PC-9 (cell line): ENCODE measurements around the gene PLB1. TPM values are rescaled to one million over a fixed set of nuclear protein-coding genes. Genes with fewer than 3 reads are reported as not detected.

Experiments used
- BruUV-seq: library from RNA; stranded (reverse); fragments of 400-500 nt; replicated peaks from 2 replicates; lab custom pipeline; 2021; lab: Mats Ljungman, UMichigan
- CTCF ChIA-PET: fragments of 300-600 bp; sonication (Branson Sonifier 250); formaldehyde crosslinking; loops from one replicate; lab custom pipeline; 2022; ENCODE audit warnings: antibody characterized with exemption; lab: Charles Lee
- POLR2A ChIA-PET: fragments of 300-600 bp; sonication (Branson Sonifier 250); formaldehyde crosslinking; loops from one replicate; lab custom pipeline; 2022; ENCODE audit warnings: antibody characterized with exemption; ENCODE audit not compliant: unreplicated experiment; lab: Charles Lee
- DNase-seq, 2 experiments: peaks; one replicate each; pipeline versions ENCODE4 v3.0.0 to v3.0.0-alpha.2; 2015 to 2022; ENCODE audit warnings: mixed read lengths in 1 of 2
- H2AFZ ChIP-seq: fragments of 200-600 bp; sonication (generic); 2 replicates; pipeline ENCODE4 v1.8.1; 2017; ENCODE audit warnings: antibody characterized with exemption
- H3F3A ChIP-seq: fragments of 200-600 bp; sonication (generic); 2 replicates; pipeline ENCODE4 v1.8.1; 2017; ENCODE audit warnings: antibody characterized with exemption, mild to moderate bottlenecking, low read depth; ENCODE audit not compliant: insufficient read depth
- H3K27ac ChIP-seq: fragments of 200-600 bp; sonication (generic); 2 replicates; pipeline ENCODE4 v1.6.1; 2016; ENCODE audit warnings: mixed run types
- H3K27me3 ChIP-seq: fragments of 200-600 bp; sonication (generic); 2 replicates; pipeline ENCODE4 v1.6.1; 2016; ENCODE audit warnings: low read depth, mixed run types; ENCODE audit not compliant: insufficient read depth
- H3K36me3 ChIP-seq: fragments of 200-600 bp; sonication (generic); 2 replicates; pipeline ENCODE4 v1.6.1; 2016; ENCODE audit warnings: low read depth, mixed run types
- H3K4me1 ChIP-seq: fragments of 200-600 bp; sonication (generic); replicated peaks from 2 replicates; pipeline ENCODE4 v1.6.1; 2016; ENCODE audit warnings: mixed run types; ENCODE audit not compliant: insufficient read depth
- H3K4me2 ChIP-seq: fragments of 200-600 bp; sonication (generic); 2 replicates; pipeline ENCODE4 v1.6.1; 2017; ENCODE audit warnings: mixed run types
- H3K4me3 ChIP-seq: fragments of 200-600 bp; sonication (generic); 2 replicates; pipeline ENCODE4 v1.6.1; 2016; ENCODE audit warnings: mixed run types
- H3K79me2 ChIP-seq: fragments of 200-600 bp; sonication (generic); 2 replicates; pipeline ENCODE4 v1.6.1; 2017; ENCODE audit warnings: low read depth, mixed run types
- H3K9me2 ChIP-seq: fragments of 200-600 bp; sonication (generic); 2 replicates; pipeline ENCODE4 v1.8.1; 2017; ENCODE audit warnings: mild to moderate bottlenecking; ENCODE audit not compliant: insufficient read depth
- H3K9me3 ChIP-seq: fragments of 200-600 bp; sonication (generic); 2 replicates; pipeline ENCODE4 v1.8.1; 2016; ENCODE audit warnings: low read depth; ENCODE audit not compliant: insufficient read depth
- H4K20me1 ChIP-seq: fragments of 200-600 bp; sonication (generic); 2 replicates; pipeline ENCODE4 v1.8.1; 2017; ENCODE audit not compliant: insufficient read depth
- EZH2 ChIP-seq: fragments of 200-600 bp; sonication (generic); IDR thresholded peaks from 2 replicates; pipeline ENCODE4 v1.8.0; 2017; ENCODE audit warnings: antibody characterized with exemption, low read depth
- intact Hi-C: fragments of 100-400 bp; cut with micrococcal nuclease; formaldehyde crosslinking; loops from one replicate; pipeline ENCODE4 v1.10.0; 2022; ENCODE audit not compliant: unreplicated experiment
- total RNA-seq: library from RNA; stranded (reverse); gene quantifications from 2 replicates; pipeline ENCODE4 v1.2.3, GENCODE V29; 2021
- TF ChIP-seq, protein P1 (sequence below): fragments of 200-600 bp; sonication (generic); conservative IDR thresholded peaks from 2 replicates; pipeline ENCODE4 v1.6.1; 2017; ENCODE audit warnings: mixed run types, antibody characterized with exemption, mild to moderate bottlenecking, moderate library complexity

The PLB1 gene
- total RNA-seq, 1 experiment from 2014 or later, result 2.7 TPM

- H3K27ac ChIP-seq, result no peak overlapping the region
- no peaks in the 10 kb centered on the region; the same call in 1 of the 2 replicates for H3K9me2 ChIP-seq
- H3K4me3 ChIP-seq, result no peak overlapping the region
- ChIA-PET CTCF (no interaction called here), POLR2A (no interaction called here)
- H3K27me3 ChIP-seq, result no peaks in the 10 kb centered on the region
- DNase-seq, result no peak
- no peaks in the 10 kb centered on the region for H3F3A ChIP-seq
- no peaks in the 10 kb centered on the region for H4K20me1 ChIP-seq
- H3K4me2 ChIP-seq, result no peak overlapping the region
- no TSS peak for BruUV-seq
- no peaks in the 10 kb centered on the region for H3K79me2 ChIP-seq
- intact Hi-C loops, result no loop called here
- no peaks in the 10 kb centered on the region for H3K36me3 ChIP-seq
- H3K9me3 ChIP-seq, result 0 out of 2 replicates have a peak, but pooled peaks cover 1% of the 10 kb centered on the region
- no peak overlapping the region for H2AFZ ChIP-seq
- no peak for TF ChIP-seq EZH2
- TF ChIP-seq, protein P1, sequence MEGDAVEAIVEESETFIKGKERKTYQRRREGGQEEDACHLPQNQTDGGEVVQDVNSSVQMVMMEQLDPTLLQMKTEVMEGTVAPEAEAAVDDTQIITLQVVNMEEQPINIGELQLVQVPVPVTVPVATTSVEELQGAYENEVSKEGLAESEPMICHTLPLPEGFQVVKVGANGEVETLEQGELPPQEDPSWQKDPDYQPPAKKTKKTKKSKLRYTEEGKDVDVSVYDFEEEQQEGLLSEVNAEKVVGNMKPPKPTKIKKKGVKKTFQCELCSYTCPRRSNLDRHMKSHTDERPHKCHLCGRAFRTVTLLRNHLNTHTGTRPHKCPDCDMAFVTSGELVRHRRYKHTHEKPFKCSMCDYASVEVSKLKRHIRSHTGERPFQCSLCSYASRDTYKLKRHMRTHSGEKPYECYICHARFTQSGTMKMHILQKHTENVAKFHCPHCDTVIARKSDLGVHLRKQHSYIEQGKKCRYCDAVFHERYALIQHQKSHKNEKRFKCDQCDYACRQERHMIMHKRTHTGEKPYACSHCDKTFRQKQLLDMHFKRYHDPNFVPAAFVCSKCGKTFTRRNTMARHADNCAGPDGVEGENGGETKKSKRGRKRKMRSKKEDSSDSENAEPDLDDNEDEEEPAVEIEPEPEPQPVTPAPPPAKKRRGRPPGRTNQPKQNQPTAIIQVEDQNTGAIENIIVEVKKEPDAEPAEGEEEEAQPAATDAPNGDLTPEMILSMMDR, result no peak
- H3K4me1 ChIP-seq, result no peaks in the 10 kb centered on the region
These were observed 20.6 kb downstream of the PLB1 start for GRCh38 chr2:28516430-28516829.

DNA sequence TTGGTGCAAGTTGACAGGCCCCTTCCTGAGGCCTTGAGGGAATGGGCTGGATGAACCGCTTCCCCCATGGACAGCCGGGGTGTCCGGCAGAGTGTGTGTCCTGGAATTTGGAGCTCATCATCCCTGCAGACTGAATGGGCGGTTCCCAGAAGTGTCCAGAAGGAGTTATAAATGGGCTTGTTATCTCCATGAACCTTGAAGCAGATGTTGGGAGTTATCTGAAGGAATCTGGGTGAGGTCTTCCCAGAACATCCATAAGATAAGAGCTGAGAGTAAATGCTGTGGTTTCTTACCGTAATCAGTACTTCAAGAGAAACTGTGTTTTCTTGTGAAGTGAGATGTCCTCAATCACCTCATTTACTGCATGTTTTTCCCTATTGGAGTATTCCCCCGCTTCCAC is 21.1 kb downstream of the PLB1 start:
- no peaks in the 10 kb centered on the region for H3K79me2 ChIP-seq
- TF ChIP-seq, protein P1, result no peak
- TF ChIP-seq EZH2, result no peak
- no peaks in the 10 kb centered on the region for H3F3A ChIP-seq
- ChIA-PET CTCF (interaction anchor here (0.6 kb wide), 1 partner anchor 24 kb away, joined by 3 read pairs; no protein-coding TSS in a partner anchor), POLR2A (no interaction called here)
- H3K27me3 ChIP-seq, result no peaks in the 10 kb centered on the region
- H3K4me1 ChIP-seq, result no peaks in the 10 kb centered on the region
- H3K27ac ChIP-seq, result no peak overlapping the region
- H3K36me3 ChIP-seq, result no peaks in the 10 kb centered on the region
- H3K4me3 ChIP-seq, result no peak overlapping the region
- no peak for DNase-seq
- no peak overlapping the region for H2AFZ ChIP-seq
- no peaks in the 10 kb centered on the region for H3K9me3 ChIP-seq
- intact Hi-C loops, result no loop called here
- BruUV-seq, result no TSS peak
- H3K9me2 ChIP-seq, result no peaks in the 10 kb centered on the region; the same call in 1 of the 2 replicates
- no peak overlapping the region for H3K4me2 ChIP-seq
- no peaks in the 10 kb centered on the region for H4K20me1 ChIP-seq

DNA sequence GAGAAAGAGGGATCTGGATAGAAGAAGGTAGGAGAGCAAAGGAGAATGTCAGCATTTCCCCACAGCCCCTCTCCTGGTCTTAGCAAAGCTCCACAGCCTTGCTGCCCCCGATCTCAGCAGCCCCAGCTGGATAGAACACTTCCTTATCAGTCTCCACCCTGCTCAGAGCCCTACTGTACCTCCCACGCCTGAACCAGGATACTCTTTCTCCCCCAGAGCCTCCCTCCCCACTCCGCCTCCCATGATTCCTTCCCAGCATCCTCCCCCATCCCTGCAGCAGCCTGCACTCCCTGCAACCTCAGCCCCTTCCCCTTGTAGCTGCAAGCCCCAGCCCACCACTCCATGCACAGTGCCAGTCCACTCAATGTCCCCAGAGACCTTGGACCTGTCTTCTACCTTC is 25.8 kb downstream of the PLB1 start:
- no peaks in the 10 kb centered on the region; the same call in 1 of the 2 replicates for H3K9me2 ChIP-seq
- no peaks in the 10 kb centered on the region for H4K20me1 ChIP-seq
- POLR2A ChIA-PET, result no interaction called here
- BruUV-seq, result no TSS peak
- no peak overlapping the region for H2AFZ ChIP-seq
- H3K27ac ChIP-seq, result no peak overlapping the region
- H3K4me3 ChIP-seq, result no peak overlapping the region
- no peaks in the 10 kb centered on the region for H3K79me2 ChIP-seq
- H3F3A ChIP-seq, result no peaks in the 10 kb centered on the region
- no peak overlapping the region for H3K4me2 ChIP-seq
- CTCF ChIA-PET, result no interaction called here
- H3K9me3 ChIP-seq, result no peaks in the 10 kb centered on the region
- DNase-seq, result no peak
- H3K36me3 ChIP-seq, result no peaks in the 10 kb centered on the region
- intact Hi-C loops, result no loop called here
- TF ChIP-seq EZH2, result no peak
- TF ChIP-seq, protein P1, result no peak
- H3K27me3 ChIP-seq, result no peaks in the 10 kb centered on the region
- H3K4me1 ChIP-seq, result no peaks in the 10 kb centered on the region
